ENCODE data around the gene RRP1B.

GRCh38 chr21:43717967-43718871 lies 58.9 kb downstream of the RRP1B start:
- TF ChIP-seq, protein P1, sequence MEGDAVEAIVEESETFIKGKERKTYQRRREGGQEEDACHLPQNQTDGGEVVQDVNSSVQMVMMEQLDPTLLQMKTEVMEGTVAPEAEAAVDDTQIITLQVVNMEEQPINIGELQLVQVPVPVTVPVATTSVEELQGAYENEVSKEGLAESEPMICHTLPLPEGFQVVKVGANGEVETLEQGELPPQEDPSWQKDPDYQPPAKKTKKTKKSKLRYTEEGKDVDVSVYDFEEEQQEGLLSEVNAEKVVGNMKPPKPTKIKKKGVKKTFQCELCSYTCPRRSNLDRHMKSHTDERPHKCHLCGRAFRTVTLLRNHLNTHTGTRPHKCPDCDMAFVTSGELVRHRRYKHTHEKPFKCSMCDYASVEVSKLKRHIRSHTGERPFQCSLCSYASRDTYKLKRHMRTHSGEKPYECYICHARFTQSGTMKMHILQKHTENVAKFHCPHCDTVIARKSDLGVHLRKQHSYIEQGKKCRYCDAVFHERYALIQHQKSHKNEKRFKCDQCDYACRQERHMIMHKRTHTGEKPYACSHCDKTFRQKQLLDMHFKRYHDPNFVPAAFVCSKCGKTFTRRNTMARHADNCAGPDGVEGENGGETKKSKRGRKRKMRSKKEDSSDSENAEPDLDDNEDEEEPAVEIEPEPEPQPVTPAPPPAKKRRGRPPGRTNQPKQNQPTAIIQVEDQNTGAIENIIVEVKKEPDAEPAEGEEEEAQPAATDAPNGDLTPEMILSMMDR (IDR thresholded peaks at IDR 0.05), result no peak
- TF ChIP-seq, protein P2, sequence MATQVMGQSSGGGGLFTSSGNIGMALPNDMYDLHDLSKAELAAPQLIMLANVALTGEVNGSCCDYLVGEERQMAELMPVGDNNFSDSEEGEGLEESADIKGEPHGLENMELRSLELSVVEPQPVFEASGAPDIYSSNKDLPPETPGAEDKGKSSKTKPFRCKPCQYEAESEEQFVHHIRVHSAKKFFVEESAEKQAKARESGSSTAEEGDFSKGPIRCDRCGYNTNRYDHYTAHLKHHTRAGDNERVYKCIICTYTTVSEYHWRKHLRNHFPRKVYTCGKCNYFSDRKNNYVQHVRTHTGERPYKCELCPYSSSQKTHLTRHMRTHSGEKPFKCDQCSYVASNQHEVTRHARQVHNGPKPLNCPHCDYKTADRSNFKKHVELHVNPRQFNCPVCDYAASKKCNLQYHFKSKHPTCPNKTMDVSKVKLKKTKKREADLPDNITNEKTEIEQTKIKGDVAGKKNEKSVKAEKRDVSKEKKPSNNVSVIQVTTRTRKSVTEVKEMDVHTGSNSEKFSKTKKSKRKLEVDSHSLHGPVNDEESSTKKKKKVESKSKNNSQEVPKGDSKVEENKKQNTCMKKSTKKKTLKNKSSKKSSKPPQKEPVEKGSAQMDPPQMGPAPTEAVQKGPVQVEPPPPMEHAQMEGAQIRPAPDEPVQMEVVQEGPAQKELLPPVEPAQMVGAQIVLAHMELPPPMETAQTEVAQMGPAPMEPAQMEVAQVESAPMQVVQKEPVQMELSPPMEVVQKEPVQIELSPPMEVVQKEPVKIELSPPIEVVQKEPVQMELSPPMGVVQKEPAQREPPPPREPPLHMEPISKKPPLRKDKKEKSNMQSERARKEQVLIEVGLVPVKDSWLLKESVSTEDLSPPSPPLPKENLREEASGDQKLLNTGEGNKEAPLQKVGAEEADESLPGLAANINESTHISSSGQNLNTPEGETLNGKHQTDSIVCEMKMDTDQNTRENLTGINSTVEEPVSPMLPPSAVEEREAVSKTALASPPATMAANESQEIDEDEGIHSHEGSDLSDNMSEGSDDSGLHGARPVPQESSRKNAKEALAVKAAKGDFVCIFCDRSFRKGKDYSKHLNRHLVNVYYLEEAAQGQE (IDR thresholded peaks at IDR 0.05), result no peak
- TF ChIP-seq JUNB (IDR thresholded peaks at IDR 0.05) (no peak), POLR2A (IDR thresholded peaks at IDR 0.05; ENCODE audit: low read length) (no peak), KDM5A (IDR thresholded peaks at IDR 0.05) (no peak), PBX3 (IDR thresholded peaks at IDR 0.05) (no peak), NR3C1 (IDR thresholded peaks at IDR 0.05) (no peak), CHD4 (IDR thresholded peaks at IDR 0.05; ENCODE audit: borderline replicate concordance) (no peak), EP300 (IDR thresholded peaks at IDR 0.05) (no peak)
- TF ChIP-seq, protein P3, sequence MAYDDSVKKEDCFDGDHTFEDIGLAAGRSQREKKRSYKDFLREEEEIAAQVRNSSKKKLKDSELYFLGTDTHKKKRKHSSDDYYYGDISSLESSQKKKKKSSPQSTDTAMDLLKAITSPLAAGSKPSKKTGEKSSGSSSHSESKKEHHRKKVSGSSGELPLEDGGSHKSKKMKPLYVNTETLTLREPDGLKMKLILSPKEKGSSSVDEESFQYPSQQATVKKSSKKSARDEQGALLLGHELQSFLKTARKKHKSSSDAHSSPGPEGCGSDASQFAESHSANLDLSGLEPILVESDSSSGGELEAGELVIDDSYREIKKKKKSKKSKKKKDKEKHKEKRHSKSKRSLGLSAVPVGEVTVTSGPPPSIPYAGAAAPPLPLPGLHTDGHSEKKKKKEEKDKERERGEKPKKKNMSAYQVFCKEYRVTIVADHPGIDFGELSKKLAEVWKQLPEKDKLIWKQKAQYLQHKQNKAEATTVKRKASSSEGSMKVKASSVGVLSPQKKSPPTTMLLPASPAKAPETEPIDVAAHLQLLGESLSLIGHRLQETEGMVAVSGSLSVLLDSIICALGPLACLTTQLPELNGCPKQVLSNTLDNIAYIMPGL (CRISPR knock-in tag; IDR thresholded peaks at IDR 0.05; ENCODE audit: borderline replicate concordance), result no peak
